ENCODE results near the gene SNTG2.

SNTG2 gene

DNA sequence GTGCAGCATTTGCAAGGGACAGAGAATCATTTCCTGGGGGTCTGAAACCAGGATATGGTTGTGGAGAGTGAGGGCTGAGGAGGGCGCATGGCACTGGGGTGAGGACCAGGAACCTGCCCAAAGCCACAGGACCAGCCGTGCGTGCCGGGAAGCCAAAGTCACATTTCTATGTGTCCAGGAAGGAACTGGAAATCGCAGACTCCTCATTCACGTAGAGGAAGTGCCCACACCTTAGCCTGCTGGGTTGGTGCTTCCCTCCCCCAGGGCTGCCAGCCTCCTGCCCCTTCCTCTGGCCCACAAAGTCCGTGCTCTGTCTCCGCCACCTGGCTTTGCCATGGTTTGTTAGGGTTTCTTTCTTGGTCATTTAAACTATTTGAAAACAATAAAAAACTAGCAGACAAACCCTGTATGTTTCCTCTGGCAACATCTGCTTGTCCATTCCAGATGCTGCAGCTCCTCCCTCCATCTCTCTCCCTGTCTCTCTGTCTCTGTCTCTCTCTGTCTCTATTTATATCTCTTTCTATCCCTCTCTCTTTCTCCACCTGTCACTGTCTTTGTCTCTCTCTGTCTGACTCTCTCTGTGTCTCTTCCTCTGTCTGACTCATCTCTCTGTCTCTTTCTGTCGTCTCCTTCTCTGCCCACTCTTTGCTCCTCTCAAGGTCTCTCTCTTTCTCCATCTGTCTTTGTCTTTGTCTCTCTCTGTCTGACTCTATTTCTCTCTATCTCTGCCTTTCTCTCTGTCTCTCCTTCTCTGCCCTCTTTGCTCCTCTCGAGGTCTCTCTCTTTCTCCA, 299.4 kb downstream of the SNTG2 start:
- no peak for DNase-seq

DNA sequence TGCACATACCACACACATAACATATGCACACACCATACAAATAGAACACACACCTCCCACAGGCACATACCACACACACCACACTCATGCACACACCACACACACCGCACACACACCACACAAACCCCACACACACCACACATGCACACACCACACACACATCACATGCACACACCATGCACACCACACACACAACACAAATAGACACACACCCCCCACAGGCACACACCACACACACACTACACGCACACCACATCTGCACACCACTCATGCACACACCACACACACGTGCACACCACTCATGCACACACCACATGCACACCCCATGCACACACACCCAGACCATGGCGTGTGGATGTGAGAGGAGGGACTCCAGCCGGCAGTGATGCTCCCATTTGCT, 300.9 kb downstream of the SNTG2 start:
- DNase-seq = no peak

GRCh38 chr2:1253629-1254028, 303.0 kb downstream of the SNTG2 start:
- no peak for DNase-seq

DNA sequence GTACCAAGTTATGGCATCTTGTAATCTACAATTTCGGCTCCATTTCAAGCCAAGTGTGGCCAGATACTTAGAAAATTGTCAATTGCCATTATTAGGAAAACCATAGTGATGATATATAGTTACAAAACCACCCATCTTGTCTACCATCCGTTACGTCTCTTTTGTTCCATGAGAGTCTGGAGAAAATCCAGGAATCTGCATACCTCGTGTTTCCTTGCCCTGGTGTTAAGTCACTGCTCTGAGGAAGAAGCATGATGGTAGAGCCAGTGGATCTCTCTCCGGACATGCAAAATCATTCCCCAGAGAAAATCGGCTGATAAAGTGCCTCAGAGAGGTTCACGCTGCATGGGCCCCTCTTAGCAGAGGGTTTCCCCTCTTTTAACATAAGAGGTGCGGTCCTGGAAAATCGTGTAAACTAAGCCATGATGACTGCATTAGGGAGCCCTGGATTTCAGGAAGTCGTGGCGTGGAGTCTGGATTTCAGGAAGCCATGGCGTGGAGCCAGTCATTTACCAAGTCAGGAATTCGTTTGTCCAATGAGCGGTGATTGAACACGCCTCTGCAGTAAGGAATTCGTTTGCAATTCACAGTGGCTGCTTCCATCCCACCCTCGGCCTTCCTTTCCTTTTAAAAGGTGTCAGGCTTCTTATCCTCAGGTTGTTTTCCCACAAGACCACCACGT, 304.2 kb downstream of the SNTG2 start:
- no peak for DNase-seq

DNA sequence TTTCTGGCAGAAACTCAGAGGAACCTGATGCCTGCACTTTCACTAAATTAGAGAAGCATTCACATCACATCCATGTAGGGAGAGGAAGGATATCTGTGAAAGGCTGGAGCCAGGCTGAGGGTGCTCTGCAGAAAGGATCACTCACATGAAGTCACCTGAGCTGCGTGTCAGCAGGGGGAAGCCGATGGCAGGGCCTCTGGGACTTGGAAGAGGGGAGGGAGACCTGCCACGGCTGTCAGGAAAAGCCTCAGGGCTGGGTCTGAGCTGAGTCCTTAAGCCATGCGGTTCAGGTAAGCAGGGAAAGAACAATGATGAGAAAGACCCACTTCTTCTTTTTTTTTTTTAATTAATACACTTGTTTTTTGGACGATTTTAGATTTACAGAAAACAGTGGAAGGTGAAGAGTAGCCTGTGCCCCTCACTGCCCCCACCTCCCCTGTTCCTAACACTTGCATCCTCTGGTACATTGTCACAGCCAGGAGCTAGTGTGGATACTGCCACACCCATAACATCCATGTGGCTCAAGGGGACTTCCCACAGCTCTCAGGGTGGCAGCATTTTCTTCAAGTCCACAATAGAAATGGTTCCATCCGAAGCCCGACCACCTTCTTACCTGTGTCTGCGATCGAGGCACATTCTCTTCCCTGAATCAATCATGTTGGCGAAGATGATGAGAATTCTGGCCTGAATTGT, 306.1 kb downstream of the SNTG2 start:
- no peak for DNase-seq

GRCh38 chr2:1257334-1257733, 306.7 kb downstream of the SNTG2 start:
- DNase-seq = no peak

DNA sequence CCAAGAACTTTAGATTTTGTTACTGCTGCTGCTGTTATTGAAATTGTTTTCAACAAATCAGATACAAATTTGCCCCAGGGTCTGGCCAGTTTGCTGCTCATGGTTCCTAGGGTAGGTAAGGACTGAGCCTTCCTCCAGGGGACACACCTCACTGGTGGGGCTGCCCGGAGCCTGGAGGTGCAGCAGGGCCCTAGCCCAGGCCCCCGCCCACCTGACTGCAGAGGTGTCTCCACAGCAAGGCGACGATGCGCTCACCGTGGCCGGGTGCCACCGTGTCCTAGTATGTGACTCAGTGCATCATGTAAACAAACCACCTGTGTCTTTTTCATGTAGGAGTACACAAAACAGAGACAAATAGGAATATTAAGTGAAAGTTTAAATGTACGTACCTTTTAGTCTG, 309.1 kb downstream of the SNTG2 start:
- no peak for DNase-seq

DNA sequence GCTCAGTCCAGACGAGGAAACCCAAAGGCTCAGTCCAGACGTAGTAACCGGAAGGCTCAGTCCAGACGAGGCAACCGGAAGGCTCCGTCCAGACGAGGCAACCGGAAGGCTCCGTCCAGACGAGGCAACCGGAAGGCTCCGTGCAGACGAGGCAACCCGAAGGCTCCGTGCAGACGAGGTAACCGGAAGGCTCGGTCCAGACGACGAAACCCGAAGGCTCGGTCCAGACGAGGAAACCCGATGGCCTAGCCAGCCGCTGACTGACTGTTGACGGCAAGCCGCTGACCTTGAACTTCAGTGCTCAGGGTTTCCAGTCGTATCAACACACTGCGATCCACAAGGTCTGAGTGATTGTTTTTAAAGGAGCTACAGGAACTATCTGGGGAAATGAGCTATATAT, 312.0 kb downstream of the SNTG2 start:
- DNase-seq = no peak

DNA sequence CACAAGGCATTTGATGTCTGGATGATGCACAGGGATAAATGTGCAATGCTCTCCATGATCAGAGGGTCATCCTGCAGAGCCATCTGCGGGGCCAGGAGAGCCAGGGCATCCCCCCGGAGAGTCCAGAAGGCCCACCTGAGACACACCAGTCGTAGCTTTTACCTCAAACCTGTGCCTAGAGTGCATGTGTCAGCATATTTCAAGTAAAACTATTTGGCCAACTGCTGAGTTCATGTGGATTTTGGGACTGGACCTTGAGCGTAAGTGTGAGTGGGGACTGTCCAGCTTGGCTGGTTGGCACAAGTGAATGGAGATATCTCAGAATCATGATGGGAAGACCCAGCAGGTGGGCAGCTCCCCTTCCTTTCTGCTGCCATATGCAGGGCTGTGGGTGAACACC, 314.8 kb downstream of the SNTG2 start:
- no peak for DNase-seq

DNA sequence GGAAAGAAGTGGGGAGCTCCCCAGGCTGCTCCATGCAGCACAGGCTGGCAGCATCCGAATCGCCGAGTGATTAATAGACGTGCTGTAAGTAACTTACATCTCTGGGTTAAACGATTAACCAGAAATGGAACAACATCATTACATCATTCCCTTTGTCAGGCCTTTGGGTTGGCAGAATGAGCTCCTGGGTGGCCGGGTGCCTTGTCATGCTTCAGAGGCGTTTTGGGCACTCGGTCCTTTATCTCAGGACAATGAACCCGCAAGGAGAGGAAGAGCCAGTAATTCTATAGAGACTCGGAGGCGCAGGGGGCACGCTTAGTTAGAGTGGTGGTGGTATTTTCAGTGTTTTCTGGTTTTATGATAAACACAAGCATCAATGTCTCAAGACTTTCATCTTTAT, 315.7 kb downstream of the SNTG2 start:
- DNase-seq = no peak

- no peak for DNase-seq
These were observed 317.4 kb downstream of the SNTG2 start for GRCh38 chr2:1268034-1268433.

DNA sequence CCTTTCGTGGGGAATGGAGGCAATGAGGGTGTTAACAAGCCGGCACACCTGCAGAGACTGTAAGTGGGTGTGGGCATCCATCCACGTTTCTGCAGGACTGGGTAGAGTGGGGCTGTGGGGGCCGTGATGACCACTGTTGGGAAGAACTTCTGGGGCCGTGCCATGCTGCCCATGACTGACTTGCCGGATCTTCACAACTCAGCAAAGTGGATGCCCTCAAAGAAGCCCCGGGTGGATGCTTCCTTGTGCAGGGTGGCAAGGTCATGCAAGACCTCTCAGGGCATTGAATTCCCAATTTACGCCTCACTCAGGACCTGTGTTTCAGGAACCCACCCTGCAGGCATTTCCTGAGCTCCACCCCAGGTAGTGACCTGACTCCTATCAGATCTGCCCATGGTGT, 319.2 kb downstream of the SNTG2 start:
- DNase-seq = no peak

- DNase-seq = no peak
These were observed 322.2 kb downstream of the SNTG2 start for GRCh38 chr2:1272835-1273234.

GRCh38 chr2:1277634-1278033, 327.0 kb downstream of the SNTG2 start:
- DNase-seq = no peak

DNA sequence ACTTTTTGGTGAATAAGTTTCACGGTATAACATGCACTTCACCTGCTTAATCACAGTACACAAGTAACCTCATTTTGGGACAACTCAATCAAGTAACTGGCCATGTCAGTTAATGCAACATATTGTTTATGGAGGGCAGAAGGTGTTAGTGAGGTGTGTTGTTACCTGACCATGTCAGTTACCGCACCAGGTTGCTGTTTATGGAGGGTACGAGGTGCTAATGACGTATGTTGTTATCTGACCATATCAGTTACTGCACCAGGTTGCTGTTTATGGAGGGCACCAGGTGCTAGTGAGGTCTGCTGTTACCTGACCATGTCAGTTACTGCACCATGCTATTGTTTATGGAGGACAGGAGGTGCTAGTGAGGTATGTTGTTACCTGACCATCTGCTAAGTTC, 327.5 kb downstream of the SNTG2 start:
- DNase-seq = no peak

- no peak for DNase-seq
These were observed 328.2 kb downstream of the SNTG2 start for GRCh38 chr2:1278861-1279260.

- DNase-seq = no peak
These were observed 331.9 kb downstream of the SNTG2 start for GRCh38 chr2:1282552-1282951.

DNA sequence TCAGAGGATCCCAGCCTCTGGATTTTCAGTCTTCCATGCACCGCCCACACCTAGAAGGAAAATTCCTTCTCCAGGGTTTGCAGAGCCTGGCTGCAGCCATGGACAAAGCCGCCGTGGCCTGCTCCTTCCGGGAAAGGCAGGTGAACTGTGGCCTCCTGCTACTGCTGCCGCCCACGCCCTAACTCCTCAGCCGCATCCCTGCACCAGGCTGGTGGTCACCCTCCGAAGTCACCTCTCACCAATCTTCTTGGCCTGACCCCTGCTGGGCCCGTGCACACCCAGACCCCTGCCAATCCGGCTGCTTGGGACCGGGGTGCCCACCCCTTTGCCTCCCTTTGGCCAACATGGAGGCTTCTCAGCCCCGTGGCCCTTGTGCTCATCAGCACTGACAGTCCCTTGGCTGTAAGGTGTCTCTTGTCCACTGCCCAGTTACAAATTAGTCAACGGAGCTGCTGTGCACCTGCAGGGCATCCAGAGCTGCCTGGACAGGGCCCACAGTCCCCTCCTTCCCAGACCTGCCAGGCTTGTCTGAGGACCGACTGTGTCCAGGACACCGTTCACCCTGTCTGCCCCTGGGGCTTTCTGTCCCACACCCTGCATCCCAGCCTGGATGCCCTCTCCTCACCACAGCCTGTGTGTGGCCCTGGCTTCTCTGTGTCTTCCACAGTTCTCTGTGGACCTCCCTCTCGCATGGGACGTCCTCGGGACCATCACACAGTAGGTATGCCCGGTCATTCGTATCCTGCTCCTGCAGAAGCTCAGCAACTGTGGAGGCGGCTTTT, 332.6 kb downstream of the SNTG2 start:
- DNase-seq = no peak

- no peak for DNase-seq
These were observed 333.2 kb downstream of the SNTG2 start for GRCh38 chr2:1283871-1284270.

DNA sequence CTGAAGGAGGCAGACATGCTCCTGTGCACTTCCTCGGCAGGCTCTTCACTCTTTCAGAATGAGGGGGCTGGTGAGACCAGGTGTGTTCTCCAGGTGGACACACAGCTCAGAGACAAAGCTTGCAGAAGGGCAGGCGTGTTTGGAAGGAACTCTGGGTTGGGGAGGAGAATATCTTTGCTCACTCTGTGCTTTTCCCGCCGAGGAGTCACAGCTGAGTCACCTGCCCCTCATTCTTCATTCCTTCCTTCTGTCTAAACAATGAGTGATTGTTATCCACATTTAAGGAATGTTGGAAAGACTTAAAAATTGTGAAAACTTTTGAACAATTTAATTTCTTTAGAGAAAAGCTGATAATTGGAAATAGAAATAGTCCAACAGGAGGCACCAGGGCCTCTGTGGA, 336.3 kb downstream of the SNTG2 start:
- no peak for DNase-seq

DNA sequence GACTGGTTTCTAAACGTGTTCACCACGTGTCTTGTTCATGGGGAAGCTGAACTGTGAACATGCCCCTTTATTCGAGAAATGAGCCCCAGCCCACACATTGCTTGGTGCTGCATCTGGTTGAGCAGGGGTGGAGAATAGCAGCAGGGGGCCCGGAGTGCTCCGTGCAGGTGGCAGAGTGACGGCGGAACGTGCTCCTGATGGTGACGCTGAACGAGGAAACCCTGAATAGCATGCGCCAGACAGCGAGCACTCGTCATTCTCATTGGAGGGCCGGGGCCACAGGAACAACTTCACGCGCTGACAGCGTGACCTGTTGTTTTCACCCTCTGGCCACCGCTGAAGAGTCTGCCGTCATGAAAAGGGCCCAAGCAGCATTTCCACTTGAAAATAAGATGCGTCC, 336.8 kb downstream of the SNTG2 start:
- DNase-seq = no peak

DNA sequence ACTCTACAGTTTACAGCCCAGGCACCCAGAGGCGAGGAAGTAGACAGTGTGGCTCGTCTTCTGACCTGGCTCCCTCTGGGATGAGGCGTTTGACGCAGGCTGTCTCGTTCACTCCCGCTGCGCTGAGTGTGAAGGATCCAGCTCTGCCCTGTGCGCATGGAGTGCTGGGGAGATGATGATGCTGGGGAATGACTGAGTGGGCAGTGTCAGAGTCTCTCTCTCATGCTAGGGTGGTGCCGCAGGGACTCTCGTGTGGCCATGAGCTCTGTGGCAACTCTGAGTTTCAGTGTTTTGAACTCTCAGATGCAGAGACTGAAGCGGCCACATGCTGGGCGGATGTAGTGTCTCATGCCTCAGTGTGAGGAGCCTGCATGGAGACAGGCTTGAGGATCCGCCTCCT, 344.3 kb downstream of the SNTG2 start:
- DNase-seq = no peak

DNA sequence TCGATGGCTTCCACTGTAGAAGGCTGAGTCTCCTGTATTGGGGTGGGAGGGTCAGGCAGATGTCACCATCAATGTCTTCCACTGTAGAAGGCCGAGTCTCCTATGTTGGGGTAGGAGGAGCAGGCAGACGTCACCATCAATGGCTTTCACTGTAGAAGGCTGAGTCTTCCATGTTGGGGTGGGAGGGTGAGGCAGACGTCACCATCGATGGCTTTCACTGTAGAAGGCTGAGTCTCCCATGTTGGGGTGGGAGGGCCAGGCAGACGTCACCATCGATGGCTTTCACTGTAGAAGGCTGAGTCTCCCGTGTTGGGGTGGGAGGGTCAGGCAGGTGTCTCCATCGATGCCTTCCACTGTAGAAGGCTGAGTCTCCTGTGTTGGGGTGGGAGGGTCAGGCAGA, 345.1 kb downstream of the SNTG2 start:
- DNase-seq = no peak
